GM19025 (cell line): ENCODE data around the gene METTL5.
"Not testable (repeated sequence)": the region's sequence is repeated elsewhere in the genome, so short reads cannot be mapped to it uniquely, and the experiment has no call there.

Experiments used
- ATAC-seq: cut with Tn5 transposase; IDR thresholded peaks from one replicate; pipeline ENCODE4 v1.9.1; 2021; ENCODE audit warnings: mild to moderate bottlenecking, low read depth, moderate library complexity; ENCODE audit not compliant: unreplicated experiment

The METTL5 gene

DNA sequence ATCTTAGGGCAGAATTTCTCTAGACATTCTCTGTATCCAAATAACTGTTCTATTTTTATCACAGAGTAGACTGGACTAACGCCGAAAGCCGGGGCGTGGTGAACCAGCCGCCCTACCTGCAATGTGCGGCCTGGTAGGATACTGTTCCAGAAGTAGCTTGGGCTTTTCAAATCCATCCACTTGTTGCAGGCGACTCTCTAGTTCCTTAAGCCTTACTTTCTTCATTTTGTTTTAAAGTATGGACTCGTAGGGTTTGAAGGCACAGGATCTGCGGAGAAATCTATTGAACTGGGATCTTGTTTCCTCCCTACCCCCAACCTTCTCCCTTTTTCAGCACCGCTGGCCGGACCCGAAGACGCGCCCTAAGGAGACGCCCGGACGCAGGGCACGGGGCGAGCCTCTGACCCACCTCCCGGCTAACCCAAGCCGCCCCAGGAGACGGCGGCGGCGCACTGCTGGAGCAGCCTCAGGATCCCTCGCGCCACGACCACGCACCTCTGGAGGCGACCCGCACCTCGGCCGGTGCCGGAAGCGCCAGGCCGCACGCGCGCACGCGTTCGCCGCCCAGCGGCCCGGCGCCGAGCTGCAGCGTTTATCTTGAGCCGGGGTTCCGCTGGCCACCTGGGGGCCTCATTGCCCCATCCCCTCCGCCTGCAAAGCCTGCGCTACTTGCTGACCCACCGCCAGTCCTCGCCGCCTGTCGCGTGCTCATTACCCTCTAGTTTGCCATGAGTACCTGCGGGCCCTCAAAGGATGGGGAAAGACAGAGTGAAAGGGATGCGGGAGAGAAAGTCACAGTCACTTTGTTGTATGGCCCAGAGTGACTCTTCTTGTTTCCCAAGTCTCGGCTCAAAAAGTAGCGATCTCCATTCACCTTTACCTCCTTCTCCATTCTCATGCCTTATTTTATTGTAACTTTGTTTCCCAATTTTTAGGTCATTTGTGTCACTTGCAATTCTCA, at the start of gene METTL5:
Gene METTL5 (minus strand): TSS at position 533 of the 961 bp plus-strand sequence. CDS start 308 bp downstream, at position 225.
- ATAC-seq: peak; percentile 63

DNA sequence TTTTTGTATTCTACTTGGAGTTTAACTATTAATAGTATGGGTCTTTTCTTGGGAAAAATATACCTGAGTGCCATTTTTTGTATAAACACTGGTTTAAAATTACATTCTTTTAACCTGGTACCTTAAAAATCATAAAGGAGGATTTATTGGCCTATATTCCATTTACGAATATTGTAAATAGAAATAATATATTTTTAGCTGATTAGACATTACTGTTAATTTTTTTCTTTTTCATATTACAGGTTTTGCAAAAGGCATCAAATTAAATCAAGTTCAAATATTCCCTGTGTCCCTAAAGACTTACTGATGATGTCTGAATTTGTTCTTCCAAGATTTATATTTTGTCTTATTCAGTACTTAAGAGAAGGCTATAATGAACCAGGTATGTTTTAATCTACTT, 47.3 kb upstream of the METTL5 start:
- no peak for ATAC-seq

DNA sequence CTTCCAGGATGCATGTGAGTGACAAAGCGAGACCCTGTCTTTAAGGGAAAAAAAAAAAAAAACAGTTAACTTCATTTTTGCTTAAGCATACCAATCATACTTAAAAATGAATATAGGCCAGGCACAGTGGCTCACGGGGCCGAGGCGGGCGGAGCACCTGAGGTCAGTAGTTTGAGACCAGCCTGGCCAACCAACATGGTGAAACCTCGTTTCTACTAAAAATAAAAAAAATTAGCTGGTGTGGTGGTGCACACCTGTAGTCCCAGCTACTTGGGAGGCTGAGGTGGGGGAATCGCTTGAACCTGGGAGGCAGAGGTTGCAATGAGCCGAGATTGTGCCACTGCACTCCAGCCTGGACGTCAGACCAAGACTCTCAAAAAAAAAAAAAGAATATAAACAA, 46.7 kb upstream of the METTL5 start:
- ATAC-seq: not testable (repeated sequence)

DNA sequence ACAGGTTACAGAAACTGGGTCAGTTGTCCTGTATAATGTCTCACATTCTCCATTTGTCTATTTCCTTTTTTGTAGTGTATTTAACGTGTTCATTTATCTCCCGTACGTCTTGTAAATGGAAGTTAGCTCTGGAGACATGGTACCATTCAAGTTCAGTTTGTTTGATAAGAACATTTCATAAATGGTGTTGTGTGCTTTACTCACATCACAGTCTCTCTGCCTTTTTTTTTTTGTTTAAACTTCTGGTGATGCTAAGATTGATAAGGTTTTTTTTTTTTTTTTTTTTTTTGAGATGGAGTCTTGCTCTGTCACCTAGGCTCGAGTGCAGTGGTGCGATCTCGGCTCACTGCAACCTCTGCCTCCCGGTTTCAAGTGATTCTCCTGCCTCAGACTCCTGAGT, 44.2 kb upstream of the METTL5 start:
- no peak for ATAC-seq

DNA sequence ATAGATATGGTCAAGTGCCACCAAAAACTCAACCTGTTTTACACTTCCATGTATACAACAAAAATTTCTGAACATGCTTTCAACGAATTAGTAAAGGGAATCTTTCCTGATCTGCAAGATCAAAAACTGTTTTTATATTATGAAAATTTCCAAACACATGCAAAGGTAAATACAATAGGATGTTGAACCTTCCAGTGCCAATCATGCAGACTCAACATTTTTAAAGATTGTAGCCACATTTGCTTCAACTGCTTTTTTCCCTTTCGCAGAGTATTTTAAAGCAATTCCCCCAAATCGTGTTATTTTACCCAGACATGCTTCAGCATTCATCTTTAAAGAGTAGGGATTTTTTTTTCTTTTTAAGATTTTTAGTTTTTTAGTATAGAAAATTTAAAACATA, 42.9 kb upstream of the METTL5 start:
- ATAC-seq: no peak

DNA sequence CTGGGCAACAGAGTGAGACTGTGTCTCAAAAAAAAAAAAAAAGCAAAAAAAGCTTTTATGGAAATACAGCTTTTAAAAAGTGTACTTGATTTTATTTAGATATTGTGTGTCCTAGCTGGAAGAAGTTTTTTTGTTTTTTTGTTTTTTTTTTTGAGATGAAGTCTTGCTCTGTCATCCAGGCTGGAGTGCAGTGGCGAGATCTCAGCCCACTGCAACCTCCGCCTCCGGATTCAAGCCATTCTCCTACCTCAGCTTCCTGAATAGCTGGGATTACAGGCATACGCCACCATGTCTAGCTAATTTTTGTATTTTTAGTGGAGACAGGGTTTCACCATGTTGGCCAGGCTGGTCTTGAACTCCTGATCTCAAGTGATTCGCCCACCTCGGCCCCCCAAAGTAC, 41.5 kb upstream of the METTL5 start:
- not testable (repeated sequence) for ATAC-seq

DNA sequence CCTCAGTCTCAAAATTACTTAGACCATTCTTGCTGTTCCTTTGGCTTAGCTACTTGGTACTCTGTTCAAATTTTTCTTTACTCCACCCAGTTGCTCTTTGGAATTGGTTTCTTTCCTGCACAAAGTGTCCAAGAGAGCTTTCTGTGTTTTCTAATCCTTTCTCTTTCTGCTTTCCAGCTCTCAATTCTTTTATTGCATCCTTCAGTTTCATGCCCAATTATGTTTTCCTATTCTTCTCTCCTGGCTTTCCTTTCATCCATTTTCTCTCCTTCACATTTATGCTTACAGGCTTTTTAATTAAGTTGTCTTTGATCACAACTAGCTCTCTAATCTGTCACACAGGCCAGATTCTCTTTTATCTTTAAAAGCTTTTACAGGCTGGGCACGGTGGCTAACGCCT, 40.8 kb upstream of the METTL5 start:
- no peak for ATAC-seq

DNA sequence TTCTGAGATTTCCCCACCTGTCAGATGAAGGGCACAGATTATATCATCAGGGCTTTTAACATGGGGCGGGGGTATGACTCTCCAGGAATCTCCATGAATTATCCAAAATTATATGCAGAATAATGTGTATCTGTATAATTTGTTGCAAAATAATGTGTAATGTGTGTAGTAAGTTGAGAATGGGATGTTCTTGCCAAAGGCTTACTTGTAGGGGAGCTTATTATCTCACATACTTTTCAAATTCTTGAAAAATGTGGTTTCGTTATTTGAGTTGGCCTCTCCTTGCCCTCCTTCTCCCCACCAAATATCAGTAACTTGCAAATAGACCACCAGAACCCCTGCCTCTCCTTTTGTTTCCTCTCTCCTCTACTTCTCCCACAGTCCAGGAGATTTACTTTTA, 38.1 kb upstream of the METTL5 start:
- no peak for ATAC-seq

DNA sequence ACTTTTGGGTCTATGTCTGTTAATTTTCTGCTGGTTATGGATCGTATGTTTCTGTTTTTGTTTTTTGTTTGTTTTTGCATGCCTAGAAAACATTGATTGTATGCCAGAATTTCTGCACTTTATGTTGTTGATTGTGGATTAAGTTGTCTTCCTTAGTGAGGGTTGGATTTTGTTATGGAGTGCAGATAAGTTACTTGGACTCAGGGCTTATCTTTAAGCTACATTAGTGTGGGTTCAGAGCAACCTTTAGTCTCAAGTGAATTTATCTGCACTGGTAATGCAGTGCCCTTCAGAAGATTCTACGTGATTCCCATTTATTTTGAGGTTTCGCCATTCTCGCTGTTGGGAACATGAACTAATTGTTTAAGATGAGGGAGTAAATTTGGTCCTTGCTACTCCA, 35.4 kb upstream of the METTL5 start:
- no peak for ATAC-seq

DNA sequence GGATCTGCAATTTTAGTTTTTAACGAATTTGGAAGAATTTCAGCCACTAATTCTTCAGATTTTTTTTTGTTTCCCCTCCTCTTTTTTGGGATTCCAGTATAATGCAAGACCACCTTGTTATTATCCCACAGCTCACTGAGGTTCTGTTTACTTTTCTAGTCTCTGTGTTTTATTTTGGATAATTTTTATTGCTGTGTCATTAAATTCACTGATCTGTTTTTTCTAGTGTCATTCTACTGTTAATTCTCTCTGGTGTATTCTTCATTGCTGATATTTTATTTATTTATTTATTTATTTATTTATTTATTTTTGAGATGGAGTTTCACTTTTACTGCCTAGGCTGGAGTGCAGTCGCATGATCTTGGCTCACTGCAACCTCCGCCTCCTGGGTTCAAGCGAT, 34.7 kb upstream of the METTL5 start:
- ATAC-seq: no peak

DNA sequence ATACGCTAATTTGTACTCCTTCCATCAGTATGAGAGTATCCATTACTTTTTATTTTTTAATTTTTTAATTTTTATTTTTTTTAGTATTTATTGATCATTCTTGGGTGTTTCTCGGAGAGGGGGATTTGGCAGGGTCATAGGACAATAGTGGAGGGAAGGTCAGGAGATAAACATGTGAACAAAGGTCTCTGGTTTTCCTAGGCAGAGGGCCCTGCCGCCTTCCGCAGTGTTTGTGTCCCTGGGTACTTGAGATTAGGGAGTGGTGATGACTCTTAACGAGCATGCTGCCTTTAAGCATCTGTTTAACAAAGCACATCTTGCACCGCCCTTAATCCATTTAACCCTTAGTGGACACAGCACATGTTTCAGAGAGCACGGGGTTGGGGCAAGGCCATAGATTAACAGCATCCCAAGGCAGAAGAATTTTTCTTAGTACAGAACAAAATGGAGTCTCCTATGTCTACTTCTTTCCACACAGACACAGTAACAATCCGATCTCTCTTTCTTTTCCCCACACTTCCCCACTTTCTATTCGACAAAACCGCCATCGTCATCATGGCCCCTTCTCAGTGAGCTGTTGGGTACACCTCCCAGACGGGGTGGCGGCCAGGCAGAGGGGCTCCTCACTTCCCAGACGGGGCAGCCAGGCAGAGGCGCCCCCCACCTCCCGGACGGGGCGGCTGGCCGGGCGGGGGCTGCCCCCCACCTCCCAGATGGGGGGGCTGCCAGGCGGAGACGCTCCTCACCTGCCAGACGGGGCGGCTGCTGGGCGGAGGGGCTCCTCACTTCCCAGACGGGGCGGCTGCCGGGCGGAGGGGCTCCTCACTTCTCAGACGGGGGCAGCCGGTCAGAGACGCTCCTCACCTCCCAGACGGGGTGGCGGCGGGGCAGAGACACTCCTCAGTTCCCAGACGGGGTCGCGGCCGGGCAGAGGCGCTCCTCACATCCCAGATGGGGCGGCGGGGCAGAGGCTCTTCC, 30.9 kb upstream of the METTL5 start:
- not testable (repeated sequence) for ATAC-seq

DNA sequence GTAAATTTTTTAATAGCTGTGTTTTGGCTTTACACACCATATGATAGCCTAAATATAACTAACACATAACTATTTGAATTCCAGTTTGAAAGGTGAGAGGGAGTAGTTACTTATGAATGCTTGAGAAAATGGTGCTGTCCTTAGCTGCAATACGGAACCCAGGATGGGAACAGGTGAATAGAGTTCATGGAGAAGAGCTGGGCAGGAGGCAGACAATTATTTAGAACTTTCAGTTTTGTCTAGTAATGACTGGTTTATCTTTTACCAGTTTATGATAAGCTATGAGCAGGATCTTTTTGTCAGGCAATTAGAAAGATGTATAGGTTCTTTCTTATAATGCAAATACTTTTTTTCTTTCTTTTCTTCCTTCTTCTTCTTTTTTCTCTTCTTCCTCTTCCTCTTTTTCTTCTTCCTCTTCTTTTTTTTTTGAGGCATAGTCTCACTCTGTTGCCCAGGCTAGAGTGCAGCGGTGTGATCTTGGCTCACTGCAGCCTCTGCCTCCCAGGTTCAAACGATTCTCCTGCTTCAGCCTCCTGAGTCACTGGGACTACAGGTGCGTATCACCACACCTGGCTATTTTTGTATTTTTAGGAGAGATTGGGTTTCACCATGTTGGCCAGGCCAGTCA, 28.4 kb upstream of the METTL5 start:
- no peak for ATAC-seq

DNA sequence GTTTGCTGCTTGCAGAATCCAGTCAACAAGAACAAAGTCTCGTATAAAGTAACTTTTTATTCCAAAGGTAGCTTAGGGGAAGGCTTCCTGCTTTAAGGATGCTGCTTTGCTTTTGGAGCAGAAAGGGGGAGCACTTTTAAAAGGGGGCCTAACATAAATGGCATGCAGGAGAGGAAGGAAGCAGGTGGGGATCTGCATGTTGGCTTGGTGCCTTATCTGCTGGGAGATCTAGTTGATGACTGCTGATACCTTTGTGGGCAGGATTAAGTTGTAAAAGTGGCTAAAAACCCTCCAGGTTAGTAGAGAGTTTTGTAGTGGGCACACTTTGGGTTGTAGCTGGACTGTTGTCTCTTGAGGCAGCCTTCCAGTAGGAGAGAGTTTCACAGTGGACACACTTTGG, 25.0 kb upstream of the METTL5 start:
- ATAC-seq: no peak

DNA sequence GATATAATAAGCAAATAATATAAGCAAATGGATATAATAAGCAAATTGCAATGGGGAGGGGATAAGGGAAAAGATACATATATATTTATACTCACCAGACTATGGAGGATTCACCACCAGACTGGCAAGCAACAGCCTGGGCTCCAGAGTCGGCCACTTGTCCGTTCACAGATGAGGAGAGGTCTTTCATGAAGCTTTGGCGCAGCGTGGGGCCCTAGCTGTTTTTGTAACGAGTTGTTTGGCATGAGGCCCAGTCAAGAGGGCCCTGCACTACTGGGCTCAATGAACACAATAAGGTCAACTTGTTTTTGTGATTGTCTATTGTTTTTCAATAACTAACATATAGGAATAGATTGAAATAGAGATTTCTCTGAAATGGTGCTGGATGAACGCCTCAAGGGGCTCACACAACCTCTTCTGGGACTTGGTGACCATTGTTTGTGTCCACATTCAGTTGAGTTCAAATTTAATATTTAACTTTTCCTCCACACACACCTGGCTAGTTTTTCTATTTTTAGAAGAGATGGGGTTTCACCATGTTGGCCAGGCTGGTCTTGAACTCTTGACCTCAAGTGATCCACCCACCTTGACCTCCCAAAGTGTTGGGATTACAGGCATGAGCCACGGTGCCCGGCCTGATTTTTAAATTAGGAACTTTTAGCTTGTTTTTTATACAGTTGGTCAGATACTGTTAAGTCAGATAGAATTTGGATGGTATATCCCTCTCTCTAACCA, 24.4 kb upstream of the METTL5 start:
- ATAC-seq: not testable (repeated sequence)

DNA sequence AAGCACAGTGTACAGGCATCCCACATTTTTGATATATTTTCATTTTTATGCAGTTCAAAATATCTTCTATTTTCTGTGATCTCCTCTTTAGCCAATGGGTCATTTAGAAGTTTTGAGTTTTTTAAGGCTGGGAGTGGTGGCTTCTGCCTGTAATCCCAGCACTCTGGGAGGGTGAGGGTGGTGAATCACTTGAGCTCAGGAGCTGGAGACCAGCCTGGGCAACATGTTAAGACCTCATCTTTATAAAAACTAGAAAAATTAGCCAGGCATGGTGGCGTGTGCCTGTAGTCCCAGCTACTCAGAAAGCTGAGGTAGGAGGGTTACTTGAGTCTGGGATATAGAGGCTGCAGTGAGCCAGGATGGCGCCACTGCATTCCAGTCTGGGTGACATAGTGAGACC, 20.3 kb upstream of the METTL5 start:
- ATAC-seq: no peak

DNA sequence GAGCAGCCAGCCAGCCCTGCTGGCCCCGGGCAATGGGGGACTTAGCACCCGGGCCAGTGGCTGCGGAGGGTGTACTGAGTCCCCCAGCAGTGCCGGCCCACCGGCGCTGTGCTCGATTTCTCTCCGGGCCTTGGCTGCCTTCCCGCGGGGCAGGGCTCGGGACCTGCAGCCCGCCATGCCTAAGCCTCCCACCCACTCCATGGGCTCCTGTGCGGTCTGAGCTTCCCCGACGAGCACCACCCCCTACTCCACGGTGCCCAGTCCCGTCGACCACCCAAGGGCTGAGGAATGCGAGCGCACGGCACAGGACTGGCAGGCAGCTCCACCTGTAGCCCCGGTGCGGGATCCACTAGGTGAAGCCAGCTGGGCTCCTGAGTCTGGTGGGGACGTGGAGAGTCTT, 16.9 kb upstream of the METTL5 start:
- not testable (repeated sequence) for ATAC-seq

DNA sequence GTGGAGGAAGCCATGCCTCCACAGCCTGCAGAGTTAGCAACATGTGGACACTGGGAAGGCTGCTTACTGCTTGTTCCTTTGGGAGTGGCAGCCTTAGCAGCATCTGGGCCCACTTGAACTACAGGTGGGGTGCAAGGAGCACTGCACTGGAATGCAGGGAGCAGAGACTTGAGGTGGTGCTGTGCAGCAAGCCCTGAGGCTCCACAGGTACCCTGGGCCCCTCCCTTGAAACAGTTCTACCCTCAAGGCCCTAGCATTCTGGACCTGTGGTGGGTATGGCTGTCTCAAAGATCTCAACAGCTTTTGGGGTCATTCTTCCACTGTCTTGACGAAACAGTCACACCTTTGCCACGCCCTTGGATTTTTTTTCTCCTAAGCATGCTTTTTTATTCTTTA, 16.0 kb upstream of the METTL5 start:
- ATAC-seq: no peak

DNA sequence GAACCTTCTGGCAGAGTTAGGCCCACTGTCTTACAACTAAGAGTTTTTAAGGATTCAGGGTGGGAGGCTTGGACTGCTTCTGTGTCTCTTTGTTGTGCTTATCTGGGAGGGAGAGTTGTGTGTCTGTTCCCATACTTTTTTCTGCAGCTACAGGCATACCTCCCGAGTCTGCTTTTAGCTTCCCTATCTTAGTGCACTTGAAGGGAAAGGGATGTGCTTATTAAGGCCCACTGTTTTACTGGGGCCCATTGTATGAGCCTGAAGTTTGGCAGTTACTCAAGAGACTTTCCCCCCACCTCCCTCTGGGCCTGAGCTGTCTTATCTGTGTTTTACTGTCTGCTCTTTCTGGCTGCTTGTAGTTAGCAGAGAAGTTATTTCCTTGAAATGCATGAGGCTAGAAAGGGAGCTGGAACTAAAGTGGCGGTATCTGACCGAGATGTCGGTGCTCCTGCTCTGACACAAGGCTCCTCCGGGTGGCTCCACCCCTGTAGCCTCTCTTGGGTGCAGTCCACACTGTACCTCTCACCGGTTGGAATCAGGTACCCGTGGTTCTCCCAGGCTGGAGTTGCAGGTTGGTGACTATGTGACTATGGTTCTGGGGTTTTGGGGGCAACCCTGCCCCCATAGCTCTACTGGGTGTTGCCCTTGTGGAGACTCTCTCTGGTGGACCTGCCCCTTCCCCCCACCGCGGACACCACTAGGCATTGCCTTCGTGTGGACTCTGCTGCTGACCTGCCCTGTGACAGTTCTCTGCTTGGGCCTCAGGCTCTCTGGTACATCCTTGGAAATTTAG, 15.4 kb upstream of the METTL5 start:
- ATAC-seq: no peak
